ENCODE data around the gene LSM8.
A peak's percentile ranks its signal among the peaks of the same experiment; 100 is the strongest.
"Not testable (repeated sequence)": the region's sequence is repeated elsewhere in the genome, so short reads cannot be mapped to it uniquely, and the experiment has no call there.

LSM8 gene

DNA sequence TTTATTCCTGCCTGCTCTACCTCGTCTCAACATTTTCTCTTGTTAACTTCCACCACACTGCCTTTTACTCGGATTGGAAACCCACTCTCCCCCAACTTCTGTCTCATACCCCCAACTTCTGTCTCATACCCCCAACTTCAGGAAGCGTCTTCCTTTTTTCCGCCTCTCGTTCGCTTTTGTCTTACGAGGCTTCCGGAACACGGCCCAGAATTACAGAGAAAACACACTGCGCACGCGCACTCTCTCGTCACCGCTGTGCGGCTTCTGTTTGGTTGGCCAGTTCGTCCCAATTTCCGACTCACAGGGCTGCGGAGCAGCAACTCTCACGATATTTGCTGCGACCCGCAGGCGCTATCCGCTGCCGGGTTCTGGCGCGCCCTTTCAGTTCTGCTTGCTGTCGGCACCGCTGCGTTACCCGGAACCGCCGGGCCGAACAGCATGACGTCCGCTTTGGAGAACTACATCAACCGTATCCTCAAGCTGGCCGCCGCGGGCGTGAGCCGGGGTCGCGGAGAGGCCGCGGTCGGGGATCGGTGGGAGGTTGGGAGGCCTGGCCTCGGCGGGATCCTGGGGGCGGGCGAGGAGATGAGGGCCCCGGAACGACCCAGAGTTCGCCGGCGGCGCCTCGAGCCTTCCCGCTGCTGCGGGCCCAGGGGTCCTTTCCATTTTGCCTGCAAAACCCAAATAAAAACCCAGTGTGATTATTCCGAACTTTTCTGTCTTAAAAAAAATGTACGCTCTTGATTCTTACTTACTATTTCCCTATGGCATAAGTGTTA, at the start of gene LSM8:
Gene LSM8 (plus strand): TSS at position 379 of the 779 bp plus-strand sequence. CDS start 60 bp downstream, at position 439.
- FAIRE-seq (peak; percentile 13), DNase-seq (ENCODE audit: insufficient read length, low spot score) (peak; percentile 85)

DNA sequence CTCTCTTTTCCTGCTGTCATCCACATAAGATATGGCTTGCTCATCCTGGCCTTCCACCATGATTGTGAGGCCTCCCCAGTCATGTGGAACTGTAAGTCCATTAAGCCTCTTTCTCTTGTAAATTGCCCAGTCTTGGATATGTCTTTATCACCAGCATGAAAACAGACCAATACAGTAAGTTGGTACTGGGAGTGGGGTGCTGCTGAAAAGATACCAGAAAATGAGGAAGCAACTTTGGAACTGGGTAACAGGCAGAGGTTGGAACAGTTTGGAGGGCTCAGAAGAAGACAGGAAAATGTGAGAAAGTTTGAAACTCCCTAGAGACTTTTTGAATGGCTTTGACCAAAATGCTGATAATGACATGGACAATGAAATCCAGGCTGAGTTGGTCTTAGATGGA, 49.5 kb upstream of the LSM8 start:
- DNase-seq (ENCODE audit: insufficient read length, low spot score); FAIRE-seq: not testable (repeated sequence)

DNA sequence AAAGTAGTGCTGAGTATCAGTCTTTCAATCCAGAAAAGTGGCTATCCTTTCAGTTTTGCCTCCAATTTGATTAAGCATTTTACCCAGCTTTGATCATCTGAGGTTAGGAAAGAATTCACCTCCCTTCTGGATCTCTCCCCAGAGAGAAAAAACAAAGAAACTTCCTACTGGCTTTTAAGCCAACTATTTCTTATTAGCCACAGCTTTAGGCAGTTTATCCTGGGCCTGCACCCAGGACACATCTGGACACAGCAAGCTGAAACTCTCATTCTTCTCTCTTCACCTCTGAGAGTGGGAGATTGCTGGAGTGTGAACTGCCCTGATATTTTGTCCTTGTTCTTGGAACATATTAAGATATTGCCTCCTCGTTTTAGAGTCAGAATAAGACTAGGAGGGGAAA, 43.5 kb upstream of the LSM8 start:
- no peak for FAIRE-seq
- DNase-seq (ENCODE audit: insufficient read length, low spot score), result no peak

DNA sequence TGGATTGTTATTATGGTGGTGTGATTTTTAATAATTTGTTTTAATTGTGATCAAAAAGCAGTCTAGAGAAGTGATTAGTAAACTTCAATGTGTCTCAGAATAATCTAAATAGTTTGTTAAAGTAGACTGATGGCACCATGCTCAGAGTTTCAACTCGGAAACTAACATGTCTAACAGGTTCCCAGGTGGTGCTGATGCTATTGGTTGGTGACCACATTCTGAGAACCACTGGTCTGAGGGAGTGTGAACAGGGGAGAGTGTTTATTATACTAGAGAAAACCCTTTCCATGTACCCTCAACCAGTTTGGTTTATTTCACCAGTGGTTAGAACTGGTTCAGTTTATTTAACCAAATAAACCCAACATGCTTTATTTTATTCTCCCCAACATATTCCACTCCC, 42.0 kb upstream of the LSM8 start:
- FAIRE-seq (no peak), DNase-seq (ENCODE audit: insufficient read length, low spot score) (no peak)

DNA sequence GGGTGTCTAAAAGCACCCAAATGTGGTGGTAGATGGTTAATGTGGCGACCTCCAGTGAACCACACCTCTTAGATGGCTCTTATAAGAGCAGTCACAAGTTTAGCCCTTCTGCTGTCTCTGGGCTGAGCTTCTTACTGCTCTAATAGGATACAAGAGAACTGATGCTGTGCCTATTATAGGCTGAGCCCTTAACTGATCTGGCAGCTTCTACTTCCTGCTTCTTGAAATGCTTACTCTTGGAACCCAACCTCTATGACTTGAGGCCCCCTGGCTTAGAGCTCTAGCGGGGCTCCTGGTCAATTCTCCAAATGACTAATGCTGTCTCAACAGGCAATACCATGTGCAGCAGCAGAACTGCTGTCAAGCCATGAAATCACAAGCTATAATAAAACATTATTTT, 35.0 kb upstream of the LSM8 start:
- DNase-seq (ENCODE audit: insufficient read length, low spot score) (no peak), FAIRE-seq (no peak)

DNA sequence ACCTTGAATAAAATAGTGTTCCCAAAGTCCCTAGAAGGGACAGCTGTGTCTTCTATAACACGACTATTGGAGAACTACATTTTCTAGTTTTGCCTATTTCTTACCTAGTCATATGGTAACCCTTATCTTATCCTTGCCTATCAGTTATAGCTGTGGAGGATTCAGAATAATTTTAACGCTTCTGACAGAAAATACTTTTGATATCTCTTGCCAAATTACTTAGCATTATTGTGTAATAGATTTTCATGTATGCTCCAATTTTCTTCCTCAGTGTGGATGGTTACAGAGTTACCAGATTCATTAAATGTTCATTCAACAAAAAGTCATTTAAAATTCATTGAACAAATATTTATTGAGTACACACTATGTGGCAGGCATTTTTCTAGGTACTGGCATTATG, 34.6 kb upstream of the LSM8 start:
- no peak for DNase-seq (ENCODE audit: insufficient read length, low spot score)
- no peak for FAIRE-seq

DNA sequence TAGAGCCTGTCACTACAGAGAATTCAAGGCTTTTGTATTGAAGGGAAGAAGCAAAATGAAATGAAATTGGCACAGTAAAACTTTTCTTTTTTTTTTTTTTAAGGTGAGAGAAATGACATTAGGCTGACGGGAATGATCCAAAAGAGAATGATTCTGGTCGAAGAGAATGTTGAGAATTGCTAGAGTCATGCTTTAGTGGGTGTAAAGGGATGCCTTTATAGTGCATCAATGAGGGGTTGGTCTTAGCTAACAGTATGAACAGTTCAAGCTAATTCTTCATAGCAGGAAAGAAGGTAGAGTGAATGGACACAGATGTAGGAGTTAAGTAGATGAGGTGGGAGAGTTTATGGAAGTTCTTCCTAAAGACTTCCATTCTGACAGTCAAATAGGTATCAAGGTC, 32.3 kb upstream of the LSM8 start:
- FAIRE-seq, result no peak
- no peak for DNase-seq (ENCODE audit: insufficient read length, low spot score)

DNA sequence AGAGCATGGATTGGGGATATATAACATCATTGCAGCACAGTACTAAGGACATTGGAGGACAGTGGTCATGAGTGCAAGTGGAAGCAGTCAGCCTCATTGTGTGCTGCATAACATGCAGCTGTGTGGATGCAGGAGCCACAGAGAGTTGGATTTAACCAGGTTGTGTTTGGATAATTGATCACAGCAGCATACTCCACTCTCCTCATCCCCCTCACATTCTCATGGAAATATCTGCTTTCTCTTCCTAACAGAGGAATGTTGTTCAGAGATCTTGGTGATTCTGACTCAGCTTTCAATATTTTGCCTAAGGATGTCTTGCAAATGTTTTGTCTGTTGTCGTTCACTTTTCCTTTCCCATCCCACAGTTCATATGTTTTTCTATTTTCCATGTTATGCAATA, 31.8 kb upstream of the LSM8 start:
- DNase-seq (ENCODE audit: insufficient read length, low spot score), result no peak
- no peak for FAIRE-seq

DNA sequence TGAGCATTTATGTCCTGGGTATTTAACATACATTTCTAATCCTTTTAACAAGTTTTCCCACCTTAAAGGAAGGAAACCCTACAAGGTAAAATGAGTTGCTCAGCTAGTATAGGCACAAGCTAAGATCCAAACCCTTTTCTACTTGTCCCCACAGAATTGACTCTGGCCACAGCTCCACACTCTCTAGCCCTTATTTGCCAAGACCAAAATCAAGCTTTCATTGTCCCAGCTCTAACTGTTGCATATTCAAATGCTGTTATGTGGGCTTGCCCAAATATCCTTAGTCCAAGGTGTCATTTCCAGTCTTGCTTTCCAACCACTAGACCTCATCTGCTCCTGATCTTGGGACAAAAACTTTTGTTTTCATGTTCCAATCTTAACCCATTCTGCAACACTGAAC, 31.3 kb upstream of the LSM8 start:
- no peak for FAIRE-seq
- DNase-seq (ENCODE audit: insufficient read length, low spot score), result no peak

DNA sequence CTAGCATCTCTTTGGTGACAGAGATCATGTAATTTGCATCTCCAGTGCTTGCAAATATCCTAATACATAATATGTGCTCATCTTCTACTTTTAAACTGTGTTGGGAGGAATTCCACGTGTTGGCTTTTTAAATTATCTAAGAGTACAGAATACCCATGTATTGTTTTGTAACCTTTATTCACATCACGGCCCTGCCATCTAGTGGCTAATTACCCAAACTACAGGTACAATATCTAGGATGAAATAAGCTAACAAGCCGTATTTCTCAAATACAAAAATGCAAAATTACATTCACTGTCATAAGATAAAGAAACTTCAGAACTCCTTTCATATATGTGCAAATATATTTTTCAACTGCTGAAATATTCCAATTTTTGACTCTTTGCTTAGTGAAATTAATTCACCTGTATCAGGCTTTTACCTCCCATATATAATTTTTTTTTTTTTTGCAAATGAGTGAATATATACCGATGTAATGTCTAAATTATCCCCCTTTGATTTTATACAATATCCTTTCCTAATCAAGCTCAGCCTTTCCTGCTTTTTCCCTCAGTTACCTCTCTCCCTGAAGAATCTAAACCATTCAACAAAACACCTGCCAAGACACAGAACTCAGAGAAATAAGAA, 30.3 kb upstream of the LSM8 start:
- FAIRE-seq (no peak), DNase-seq (ENCODE audit: insufficient read length, low spot score) (no peak)

DNA sequence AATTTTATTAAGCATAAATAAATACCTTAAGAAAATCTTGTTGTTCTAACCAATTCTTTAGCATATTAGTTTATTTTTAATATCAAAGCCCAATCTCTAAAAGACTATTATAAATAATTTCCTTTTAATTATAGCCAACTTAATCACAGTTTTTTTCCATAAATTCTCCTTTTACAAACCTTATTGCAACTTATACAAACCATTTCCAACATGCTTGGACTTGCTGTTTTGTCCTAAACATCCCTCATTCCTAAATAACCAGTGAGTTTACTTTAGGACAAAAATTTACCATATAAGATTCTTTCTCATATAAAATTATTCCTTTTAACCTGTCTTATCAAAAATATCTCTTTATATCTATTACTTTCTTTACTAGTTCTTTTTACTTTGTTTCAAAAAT, 25.2 kb upstream of the LSM8 start:
- FAIRE-seq, result no peak
- no peak for DNase-seq (ENCODE audit: insufficient read length, low spot score)

DNA sequence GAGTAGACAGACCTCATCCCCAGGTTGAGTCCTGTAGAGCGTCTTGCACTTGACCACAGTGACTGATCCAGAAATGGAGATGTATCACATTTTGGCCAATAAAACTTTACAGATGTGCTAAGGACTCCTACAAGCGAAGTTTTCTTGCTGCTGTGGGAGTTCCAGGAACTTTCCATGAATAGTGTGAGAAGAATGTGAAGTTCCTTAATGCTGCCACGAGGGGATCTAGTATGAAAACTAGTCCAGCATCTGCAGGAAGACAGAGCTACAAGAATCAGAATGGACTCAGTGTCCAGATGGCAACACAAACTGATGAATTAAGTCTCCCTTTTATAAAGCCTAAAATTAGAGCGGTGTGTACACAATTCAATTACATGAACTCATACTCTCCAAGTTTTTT, 14.8 kb upstream of the LSM8 start:
- DNase-seq (ENCODE audit: insufficient read length, low spot score), result no peak
- no peak for FAIRE-seq

DNA sequence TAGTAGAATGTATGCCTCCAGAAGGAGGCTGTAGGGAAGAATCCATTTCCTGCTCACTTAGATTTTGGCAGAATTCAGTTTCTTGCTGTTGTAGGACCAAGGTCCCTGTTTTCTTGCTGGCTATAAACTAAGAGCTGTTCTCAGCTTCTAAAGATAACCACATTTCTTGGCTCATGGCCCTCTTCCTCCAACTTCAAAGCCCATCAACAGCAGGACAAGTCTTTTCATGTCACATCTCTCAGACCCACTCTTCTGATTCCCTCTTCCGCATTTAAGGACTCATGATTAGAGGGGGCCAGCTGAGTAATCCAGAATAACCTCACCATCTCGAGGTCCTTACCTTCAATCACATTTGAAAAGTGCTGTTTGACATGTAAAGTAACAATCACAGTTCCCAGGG, 8.2 kb upstream of the LSM8 start:
- FAIRE-seq, result no peak
- DNase-seq (ENCODE audit: insufficient read length, low spot score), result no peak

DNA sequence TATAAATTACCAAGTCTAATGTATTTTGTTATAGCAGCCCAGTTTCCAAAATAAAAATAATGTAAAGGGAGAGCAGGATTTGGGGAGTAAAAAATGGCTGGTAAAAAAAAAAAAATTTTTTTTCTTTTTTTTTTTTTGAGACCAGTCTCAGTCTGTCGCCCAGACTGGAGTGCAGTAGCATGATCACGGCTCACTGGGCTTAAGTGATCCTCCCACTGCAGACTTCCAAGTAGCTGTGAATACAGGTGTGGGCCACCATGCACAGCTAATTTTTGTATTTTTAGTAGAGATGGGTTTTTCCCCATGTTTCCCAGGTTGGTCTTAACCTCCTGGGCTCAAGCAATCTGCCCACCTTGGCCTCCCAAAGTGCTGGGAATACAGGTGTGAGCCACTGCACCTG, 4.8 kb upstream of the LSM8 start:
- no peak for FAIRE-seq
- DNase-seq (ENCODE audit: insufficient read length, low spot score), result no peak

DNA sequence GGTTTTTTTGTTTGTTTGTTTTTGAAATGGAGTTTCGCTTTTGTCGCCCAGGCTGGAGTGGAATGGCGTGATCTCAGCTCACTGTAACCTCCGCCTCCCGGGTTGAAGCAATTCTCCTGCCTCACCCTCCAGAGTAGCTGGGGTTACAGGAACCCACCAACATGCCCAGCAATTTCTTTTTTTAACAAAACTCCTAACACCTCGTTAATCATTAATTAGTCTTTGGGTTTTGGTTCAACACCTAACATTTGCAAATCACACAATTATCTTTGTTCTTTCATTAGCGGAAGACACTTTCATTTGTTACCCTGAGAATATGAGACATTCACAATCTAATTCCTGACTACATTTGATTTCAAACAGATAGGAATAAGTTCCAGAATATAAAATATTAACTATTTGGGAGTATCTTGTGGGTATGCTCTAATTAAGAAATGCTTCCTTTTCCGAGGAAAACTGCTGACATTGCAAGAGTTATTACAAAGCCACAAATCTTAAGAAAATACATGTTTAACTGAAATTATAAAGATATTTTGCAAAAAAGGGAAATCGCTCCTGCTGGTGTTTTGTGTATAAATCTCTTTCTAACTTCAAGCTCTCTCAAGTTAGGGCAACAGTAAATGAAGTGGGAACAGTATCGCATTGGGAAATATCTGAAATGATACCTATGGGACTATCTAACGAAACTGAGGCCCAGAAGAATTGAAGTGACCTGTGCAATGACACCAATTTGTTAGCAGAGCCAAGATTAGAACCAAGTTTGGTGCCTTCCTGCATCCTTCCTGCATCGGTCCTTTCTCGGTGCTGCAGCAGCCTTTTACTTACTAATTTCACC, 1.2 kb upstream of the LSM8 start:
- DNase-seq (ENCODE audit: insufficient read length, low spot score) (no peak), FAIRE-seq (no peak)

DNA sequence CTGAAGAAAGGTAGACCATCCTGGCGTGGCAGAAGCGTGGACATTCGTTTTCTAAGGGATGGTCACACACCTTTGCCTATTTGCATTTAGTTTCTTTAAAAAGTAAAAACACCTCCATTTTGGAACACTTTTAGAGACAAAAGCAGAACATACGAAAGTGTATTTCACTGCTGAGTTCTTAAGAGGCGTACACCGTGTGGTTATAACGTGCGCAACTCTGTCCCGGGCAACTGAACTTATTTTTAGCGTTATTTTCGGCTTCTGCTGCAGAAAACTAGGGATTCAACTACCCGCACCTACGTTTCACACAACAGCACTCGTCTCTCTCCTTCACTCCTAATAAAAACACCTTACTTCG, 557 bp upstream of the LSM8 start:
- DNase-seq (ENCODE audit: insufficient read length, low spot score) (no peak), FAIRE-seq (no peak)

DNA sequence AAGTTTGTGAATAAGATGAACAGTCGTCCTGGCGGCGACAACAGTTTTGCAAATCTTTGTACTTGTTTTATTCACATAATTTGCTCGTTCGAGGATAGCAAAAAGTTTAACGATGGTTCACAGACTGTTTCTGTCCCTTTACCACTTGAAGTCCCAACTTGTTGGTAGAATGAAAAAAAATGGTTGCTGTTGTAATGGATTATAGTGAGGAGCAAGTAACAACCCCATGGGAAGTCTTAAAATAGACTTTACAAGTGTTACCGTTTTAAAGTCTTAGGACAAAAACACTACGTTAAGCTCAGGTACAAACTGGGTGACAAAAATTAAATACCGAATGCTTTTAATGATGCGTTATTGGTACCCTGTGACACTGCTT, 589 bp downstream of the LSM8 start:
- DNase-seq (ENCODE audit: insufficient read length, low spot score), result no peak
- no peak for FAIRE-seq

DNA sequence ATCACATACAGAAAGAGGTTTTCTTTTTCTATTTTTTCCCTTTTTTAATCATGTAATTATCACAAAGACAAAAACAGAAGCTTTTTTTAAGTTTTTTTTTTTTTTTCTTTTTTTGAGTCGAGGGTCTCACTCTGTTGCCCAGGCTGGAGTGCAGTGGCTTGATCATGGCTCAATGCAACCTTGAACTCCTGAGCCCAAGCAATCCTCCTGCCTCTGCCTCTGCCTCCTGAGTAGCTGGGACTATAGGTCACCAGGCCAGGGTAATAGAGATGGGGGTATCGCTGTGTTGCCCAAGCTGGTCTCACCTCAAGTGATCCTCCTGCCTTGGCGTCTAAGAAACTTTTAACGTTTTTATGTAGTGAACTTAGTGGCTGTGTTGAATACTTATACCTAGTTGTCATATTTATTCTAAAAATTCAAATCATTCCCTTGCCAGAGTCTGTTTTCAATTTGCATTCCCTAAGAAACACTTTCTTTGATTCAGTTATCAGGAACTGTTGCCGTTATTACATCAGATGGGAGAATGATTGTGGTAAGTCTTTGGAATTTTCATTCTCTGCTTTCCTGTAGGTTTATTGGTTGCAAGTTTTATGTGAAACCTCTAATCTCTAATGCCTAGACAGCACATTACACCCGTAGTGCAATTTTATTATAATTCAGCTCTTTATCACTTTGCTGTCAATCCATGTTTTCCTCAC, 1.3 kb downstream of the LSM8 start:
- DNase-seq (ENCODE audit: insufficient read length, low spot score), result no peak

DNA sequence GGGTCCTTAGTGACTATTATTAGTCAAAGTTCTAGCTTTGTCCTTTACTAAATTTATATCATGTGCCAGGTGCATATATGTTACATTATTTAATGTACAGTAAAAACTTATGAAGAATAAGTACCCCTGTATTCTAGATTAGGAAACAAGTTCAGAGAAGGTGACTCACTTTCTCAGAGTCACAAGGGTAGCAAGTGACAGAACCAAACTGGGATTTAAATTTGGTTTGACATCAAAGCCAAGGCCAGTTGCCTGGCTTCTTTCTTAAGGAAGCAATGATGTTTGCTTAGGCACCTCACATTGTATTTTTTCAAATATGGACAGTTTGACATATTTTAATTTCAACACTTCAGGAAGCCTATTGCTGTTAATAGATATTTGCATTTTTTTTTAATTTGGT, 2.5 kb downstream of the LSM8 start:
- no peak for DNase-seq (ENCODE audit: insufficient read length, low spot score)

More for the DNA sequence above, 1.3 kb downstream of the LSM8 start:
- no peak for FAIRE-seq

DNA sequence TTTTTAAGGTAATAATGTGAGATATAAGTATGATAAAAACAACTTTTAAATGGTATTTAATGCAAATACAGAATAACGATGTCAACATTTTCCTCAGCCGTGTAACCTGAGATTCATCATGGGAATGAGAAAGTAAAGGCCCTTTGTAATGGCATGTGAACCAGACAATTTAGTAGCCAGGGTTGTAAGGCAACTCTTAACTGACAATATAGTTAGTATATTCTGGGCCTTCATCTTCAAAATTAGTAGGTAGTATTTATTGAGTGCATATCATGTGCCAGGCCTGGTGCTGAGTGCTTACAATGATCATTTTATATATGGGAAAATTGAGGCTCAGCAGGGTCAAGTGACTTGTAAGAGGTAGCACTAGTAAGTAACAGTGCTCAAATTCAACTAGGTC, 10.6 kb downstream of the LSM8 start:
- no peak for DNase-seq (ENCODE audit: insufficient read length, low spot score)
- FAIRE-seq, result no peak

More for the DNA sequence above, 2.5 kb downstream of the LSM8 start:
- no peak for FAIRE-seq

DNA sequence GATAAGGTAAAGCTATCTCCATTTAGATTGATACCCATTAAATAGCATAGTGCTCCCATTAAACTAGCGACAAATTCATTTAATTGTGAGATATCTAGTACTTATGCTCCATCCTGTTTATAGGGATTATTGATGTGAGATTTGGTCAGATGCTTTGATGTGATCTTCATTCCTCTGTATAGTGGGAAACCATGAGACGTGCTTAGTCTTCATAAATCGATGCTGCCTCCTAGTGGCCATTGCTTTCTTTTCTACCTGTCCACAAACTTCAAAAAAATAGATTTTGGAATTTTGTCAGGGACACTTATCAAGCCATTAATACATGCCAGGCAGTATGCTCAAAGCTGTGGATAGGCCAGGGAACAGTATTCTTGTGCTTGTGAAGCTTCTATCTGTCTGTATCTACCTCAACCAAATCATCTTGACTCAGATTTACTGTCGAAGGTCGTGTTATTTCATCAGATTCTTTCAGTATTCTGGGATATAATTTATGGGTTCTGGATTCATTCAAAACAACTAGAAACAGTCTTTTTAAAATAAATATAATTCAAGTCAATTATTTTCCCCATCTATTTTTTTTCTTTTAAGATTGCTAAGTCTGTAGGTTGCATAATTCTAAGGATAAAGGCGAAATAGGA, 12.0 kb downstream of the LSM8 start:
- DNase-seq (ENCODE audit: insufficient read length, low spot score) (peak; percentile 10), FAIRE-seq (no peak)
